ENCODE results near the gene AOAH. TPM values are rescaled to one million over a fixed set of nuclear protein-coding genes. Genes with fewer than 3 reads are reported as not detected.
A peak's percentile ranks its signal among the peaks of the same experiment; 100 is the strongest.
"Not testable (repeated sequence)": the region's sequence is repeated elsewhere in the genome, so short reads cannot be mapped to it uniquely, and the experiment has no call there.

AOAH gene
- total RNA-seq, 2 experiments from 2014 or later: 5.3 to 7.1 TPM

DNA sequence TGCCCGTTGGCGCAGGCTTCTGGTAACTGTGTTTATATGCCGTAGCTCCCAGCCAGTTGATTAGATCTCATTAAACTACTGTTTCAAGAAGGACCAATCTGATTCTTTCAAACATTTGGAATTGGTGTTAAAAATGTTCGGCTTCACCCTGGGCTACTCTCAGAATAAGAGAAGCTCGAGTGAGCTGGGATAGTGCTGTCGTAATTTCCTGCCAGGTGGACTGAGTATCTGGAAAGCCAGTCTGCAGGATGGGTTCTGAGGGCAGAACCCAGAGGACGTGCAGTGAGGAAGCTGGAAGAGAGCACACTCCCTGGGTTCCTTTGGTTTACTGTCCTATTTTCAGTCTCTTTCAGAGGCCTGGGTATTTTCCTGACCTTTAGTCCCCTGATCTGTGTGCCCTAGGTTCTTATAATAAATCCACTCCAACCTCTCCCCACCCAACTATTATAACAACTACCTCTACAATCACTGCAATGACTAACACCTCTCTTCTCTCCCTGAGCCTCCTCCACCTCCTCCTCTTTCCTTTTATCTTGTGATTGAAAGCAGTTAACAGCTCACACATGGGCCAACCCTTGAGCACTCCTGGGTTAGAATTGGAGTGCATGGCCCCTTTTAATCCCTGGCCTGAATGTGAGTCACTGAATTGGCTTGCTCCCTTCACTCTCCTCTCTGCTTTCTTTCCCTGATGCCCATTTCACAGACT lies 63.0 kb downstream of the AOAH start:
- Mint-ChIP-seq H3K4me1 (peaks cover 35% of the 10 kb centered on the region), H3K27ac (no peak overlapping the region), H3K27me3 (no peaks in the 10 kb centered on the region), H3K4me3 (no peak overlapping the region), H3K9me3 (peaks cover 2% of the 10 kb centered on the region), H3K36me3 (peaks cover 17% of the 10 kb centered on the region)
- no peak for DNase-seq

GRCh38 chr7:36659638-36660341 lies 64.5 kb downstream of the AOAH start:
- H3K9me3 Mint-ChIP-seq: no peaks in the 10 kb centered on the region
- H3K27me3 Mint-ChIP-seq: no peaks in the 10 kb centered on the region
- peaks cover 36% of the 10 kb centered on the region for H3K4me1 Mint-ChIP-seq
- H3K36me3 Mint-ChIP-seq: peaks cover 18% of the 10 kb centered on the region
- H3K27ac Mint-ChIP-seq: no peak overlapping the region
- no peak overlapping the region for H3K4me3 Mint-ChIP-seq
- no peak for DNase-seq

GRCh38 chr7:36659172-36659516 lies 65.2 kb downstream of the AOAH start:
- H3K4me3 Mint-ChIP-seq: no peak overlapping the region
- peaks cover 41% of the 10 kb centered on the region for H3K4me1 Mint-ChIP-seq

GRCh38 chr7:36658335-36659171 lies 65.7 kb downstream of the AOAH start:
- no peak for DNase-seq
- H3K4me3 Mint-ChIP-seq: no peak overlapping the region
- peaks cover 44% of the 10 kb centered on the region for H3K4me1 Mint-ChIP-seq
- no peaks in the 10 kb centered on the region for H3K27me3 Mint-ChIP-seq
- peaks cover 15% of the 10 kb centered on the region for H3K36me3 Mint-ChIP-seq
- peak overlapping the region; percentile 4 for H3K27ac Mint-ChIP-seq
- no peaks in the 10 kb centered on the region for H3K9me3 Mint-ChIP-seq

More at GRCh38 chr7:36659172-36659516, 65.2 kb downstream of the AOAH start:
- DNase-seq: no peak
- Mint-ChIP-seq H3K9me3 (no peaks in the 10 kb centered on the region), H3K27me3 (no peaks in the 10 kb centered on the region), H3K27ac (no peak overlapping the region), H3K36me3 (peaks cover 14% of the 10 kb centered on the region)

DNA sequence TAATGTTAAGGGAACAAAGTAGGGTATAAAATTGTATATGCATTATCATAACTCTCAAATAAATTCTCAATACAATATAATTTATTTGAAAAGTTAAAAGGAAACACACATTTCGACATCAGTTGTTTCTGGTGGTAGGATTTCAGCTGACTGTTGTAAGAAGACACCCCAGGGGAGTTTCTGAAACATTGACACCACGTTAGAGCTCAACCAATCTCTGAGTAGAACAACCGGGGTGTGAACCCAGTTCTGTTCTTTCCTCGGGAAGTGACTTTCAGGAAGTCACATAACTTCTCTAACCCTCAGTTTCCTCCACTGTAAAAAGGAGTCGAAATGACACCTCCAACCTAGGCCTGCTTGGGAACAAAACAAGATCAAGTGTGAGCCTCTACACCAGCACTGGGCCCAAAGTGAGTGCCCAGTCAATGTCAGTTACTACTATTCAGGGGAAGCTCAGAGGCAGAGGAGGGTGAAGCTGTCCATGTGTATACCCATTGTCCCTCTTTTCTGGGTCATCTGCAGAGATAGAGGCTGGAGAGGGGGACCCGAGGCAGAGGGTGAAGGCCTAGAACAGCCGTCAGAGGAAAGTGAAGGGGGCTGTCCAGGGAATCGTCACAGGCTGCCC lies 67.1 kb downstream of the AOAH start:
- DNase-seq: no peak
- peaks cover 15% of the 10 kb centered on the region for H3K36me3 Mint-ChIP-seq
- peaks cover 47% of the 10 kb centered on the region for H3K4me1 Mint-ChIP-seq
- H3K9me3 Mint-ChIP-seq: no peaks in the 10 kb centered on the region
- H3K27me3 Mint-ChIP-seq: no peaks in the 10 kb centered on the region
- H3K4me3 Mint-ChIP-seq: no peak overlapping the region
- peak overlapping the region; percentile 30 for H3K27ac Mint-ChIP-seq

DNA sequence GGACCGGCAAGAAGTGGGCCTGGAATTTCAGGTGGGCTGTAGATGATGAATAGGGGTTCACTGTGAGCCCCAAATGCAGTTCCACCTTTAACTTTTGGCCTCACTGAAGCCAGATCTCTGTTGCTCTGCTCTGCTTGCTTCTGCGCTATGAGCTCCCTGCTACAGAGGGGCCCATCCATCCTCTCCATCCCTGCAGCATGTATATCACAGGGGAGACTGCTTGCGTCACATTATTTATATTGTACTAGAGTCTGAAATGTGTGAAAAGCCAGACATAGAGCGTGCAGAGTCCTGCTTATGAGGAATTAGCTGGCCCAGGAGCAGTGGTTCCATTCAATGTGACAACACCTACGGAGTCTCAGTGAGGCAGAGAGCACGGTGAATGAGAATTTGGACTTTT lies 69.9 kb downstream of the AOAH start:
- Mint-ChIP-seq H3K4me1 (peaks cover 47% of the 10 kb centered on the region), H3K36me3 (peaks cover 23% of the 10 kb centered on the region), H3K9me3 (peaks cover 3% of the 10 kb centered on the region), H3K4me3 (no peak overlapping the region), H3K27ac (no peak overlapping the region), H3K27me3 (no peaks in the 10 kb centered on the region)
- DNase-seq: no peak

DNA sequence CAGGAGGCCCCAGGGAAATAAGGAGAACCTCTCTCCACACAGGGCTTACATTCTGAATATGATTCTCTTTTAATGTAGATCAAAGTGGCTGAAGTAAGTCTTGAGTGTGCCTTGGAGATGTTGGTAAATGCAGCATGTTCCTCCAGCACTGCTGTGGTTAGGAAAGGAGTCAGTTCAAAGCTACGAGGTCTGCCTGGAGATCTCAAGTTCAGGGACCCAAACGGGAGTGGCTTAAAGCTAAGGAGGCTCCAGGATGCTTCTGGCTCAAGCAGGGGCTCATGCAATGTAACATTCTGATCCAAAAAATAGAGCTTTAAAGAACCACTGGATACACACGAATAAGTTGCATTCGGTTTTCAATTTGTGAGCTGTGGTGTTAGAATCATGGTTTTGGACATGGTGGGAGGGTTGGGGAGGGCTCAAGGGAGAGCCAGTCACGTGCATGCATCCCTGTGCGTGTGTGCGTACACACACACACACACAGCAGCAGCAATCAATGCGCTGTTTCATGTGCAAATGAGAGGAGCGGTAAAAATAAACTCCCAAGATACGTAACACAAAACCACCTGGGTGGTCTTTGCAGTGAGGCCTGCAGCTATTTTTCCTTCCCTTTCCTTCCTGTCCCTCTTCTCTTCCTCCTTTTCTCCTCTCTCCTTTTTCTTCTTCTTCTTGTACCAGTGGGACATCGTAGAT lies 70.5 kb downstream of the AOAH start:
- Mint-ChIP-seq H3K4me1 (peaks cover 45% of the 10 kb centered on the region), H3K27me3 (no peaks in the 10 kb centered on the region), H3K4me3 (no peak overlapping the region), H3K27ac (no peak overlapping the region), H3K9me3 (peaks cover 3% of the 10 kb centered on the region), H3K36me3 (peaks cover 23% of the 10 kb centered on the region)
- no peak for DNase-seq

DNA sequence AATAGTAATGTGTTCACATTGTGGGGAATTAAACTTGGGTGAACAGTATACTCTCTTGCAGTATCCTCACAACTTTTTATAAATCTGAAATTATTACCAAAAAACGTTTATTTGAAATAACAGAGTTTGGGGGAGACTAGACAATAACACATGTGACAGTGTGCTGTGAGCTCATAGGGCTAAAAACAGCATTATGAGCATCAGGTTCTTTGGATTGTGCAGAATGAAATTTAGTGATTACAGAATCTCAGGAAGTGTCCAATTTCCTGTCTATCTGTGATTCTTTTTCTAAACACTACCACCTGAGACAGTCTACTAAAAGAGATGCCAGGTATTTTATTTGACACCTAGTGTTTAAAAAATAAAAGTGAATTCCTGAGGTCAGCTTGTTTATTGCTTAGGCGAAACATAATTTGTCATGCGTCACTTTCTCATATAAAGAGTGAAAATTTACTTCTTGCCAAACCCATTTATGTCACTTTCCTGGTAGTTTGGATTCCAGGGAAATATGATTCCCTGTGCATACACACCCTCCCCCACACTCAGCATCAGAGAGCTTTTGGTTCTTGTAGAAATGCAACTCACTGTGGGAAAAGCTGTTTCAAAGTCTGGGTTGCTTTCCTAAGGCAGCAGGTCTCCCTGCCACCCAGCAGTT lies 71.2 kb downstream of the AOAH start:
- peaks cover 23% of the 10 kb centered on the region for H3K36me3 Mint-ChIP-seq
- no peak overlapping the region for H3K4me3 Mint-ChIP-seq
- H3K27ac Mint-ChIP-seq: no peak overlapping the region
- no peak for DNase-seq
- H3K27me3 Mint-ChIP-seq: no peaks in the 10 kb centered on the region
- peaks cover 3% of the 10 kb centered on the region for H3K9me3 Mint-ChIP-seq
- peaks cover 42% of the 10 kb centered on the region for H3K4me1 Mint-ChIP-seq

GRCh38 chr7:36652431-36652830 lies 71.9 kb downstream of the AOAH start:
- DNase-seq: no peak
- H3K4me3 Mint-ChIP-seq: no peak overlapping the region
- no peak overlapping the region for H3K27ac Mint-ChIP-seq
- H3K4me1 Mint-ChIP-seq: peaks cover 37% of the 10 kb centered on the region
- H3K27me3 Mint-ChIP-seq: no peaks in the 10 kb centered on the region
- peaks cover 22% of the 10 kb centered on the region for H3K36me3 Mint-ChIP-seq
- peaks cover 3% of the 10 kb centered on the region for H3K9me3 Mint-ChIP-seq

DNA sequence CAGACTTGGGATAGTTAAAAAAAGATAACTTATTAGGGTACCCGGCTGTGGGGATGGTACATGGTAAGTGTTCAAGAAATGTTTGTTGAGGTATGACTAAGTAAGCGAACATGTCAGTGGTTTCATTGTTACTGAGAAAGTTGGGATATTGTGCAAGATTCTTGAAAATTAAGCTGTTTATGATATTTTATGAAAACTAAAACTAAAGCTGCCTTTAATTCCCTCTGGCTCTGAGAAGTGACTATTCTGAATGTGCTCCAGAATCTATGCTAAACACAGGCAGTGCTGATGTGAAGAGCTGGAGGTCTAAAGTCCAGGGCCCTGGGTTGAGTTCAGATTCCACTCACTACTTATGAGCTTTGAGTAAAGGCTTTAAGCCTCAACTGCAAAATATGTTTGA lies 72.9 kb downstream of the AOAH start:
- peaks cover 32% of the 10 kb centered on the region for H3K4me1 Mint-ChIP-seq
- H3K4me3 Mint-ChIP-seq: no peak overlapping the region
- no peak overlapping the region for H3K27ac Mint-ChIP-seq
- no peaks in the 10 kb centered on the region for H3K27me3 Mint-ChIP-seq
- H3K36me3 Mint-ChIP-seq: peaks cover 19% of the 10 kb centered on the region
- DNase-seq: no peak
- peaks cover 3% of the 10 kb centered on the region for H3K9me3 Mint-ChIP-seq

DNA sequence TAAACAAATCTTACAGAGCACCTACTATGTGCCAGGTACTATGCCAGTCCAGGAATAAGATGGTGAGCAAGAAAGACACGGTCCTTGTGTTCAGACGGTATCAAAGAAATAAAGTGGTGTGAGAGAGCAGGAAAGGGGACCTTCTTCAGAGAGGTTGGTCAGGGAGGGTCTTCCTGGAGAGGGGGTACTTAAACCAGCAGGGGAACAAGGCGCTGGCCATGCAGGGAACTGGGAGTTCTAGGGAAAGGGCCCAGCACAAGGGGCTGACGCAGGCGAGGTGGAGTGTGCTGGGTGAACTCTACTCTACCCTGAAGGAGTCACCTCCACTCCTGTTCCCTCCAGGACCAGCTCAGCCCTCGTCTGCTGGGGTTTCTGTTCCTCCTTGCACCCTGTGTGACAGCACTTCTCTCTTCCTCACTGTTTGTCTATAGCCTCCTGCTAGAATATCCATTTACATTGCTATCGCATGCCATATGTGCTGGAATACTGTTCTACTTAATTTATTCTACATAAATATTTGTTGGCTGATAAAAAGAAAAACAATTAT lies 73.5 kb downstream of the AOAH start:
- H3K4me1 Mint-ChIP-seq: peaks cover 35% of the 10 kb centered on the region
- no peaks in the 10 kb centered on the region for H3K27me3 Mint-ChIP-seq
- DNase-seq: no peak
- H3K36me3 Mint-ChIP-seq: peaks cover 14% of the 10 kb centered on the region
- H3K27ac Mint-ChIP-seq: no peak overlapping the region
- H3K4me3 Mint-ChIP-seq: no peak overlapping the region
- peaks cover 3% of the 10 kb centered on the region for H3K9me3 Mint-ChIP-seq

- DNase-seq: no peak
- peaks cover 36% of the 10 kb centered on the region for H3K4me1 Mint-ChIP-seq
- no peak overlapping the region for H3K27ac Mint-ChIP-seq
- H3K27me3 Mint-ChIP-seq: no peaks in the 10 kb centered on the region
- peaks cover 10% of the 10 kb centered on the region for H3K36me3 Mint-ChIP-seq
- H3K9me3 Mint-ChIP-seq: peaks cover 3% of the 10 kb centered on the region
- no peak overlapping the region for H3K4me3 Mint-ChIP-seq
These were observed 74.0 kb downstream of the AOAH start for GRCh38 chr7:36650320-36650719.

DNA sequence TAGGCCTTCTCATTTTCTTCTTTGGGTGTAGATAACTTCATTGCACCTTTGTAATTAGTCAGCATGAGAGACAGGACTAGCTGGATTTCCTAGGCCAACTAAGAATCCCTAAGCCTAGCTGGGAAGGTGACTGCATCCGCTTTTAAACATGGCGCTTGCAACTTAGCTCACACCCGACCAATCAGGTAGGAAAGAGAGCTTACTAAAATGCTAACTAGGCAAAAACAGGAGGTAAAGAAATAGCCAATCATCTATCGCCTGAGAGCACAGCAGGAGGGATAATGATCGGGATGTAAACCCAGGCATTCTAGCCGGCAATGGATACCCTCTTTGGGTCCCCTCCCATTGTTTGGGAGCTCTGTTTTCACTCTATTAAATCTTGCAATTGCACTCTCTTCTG lies 75.0 kb downstream of the AOAH start:
- not testable (repeated sequence) for H3K27me3 Mint-ChIP-seq, DNase-seq, H3K27ac Mint-ChIP-seq, H3K9me3 Mint-ChIP-seq, H3K4me3 Mint-ChIP-seq
- Mint-ChIP-seq H3K36me3 (peaks cover 10% of the 10 kb centered on the region), H3K4me1 (peaks cover 38% of the 10 kb centered on the region)

GRCh38 chr7:36648441-36648840 lies 75.9 kb downstream of the AOAH start:
- H3K27me3 Mint-ChIP-seq: no peaks in the 10 kb centered on the region
- no peak for DNase-seq
- H3K36me3 Mint-ChIP-seq: peaks cover 13% of the 10 kb centered on the region
- peaks cover 39% of the 10 kb centered on the region for H3K4me1 Mint-ChIP-seq
- H3K4me3 Mint-ChIP-seq: no peak overlapping the region
- H3K27ac Mint-ChIP-seq: no peak overlapping the region
- peaks cover 4% of the 10 kb centered on the region for H3K9me3 Mint-ChIP-seq
